Skeletal muscle satellite cell (primary cell): Measurements from ENCODE around the gene TAF10.

ENCODE experiments used
- H3K27me3 ChIP-seq: 2 replicates; pipeline ENCODE4 v1.7.0; 2013; ENCODE audit warnings: low read length; ENCODE audit not compliant: control insufficient read depth, insufficient read depth
- H3K36me3 ChIP-seq: 2 replicates; pipeline ENCODE4 v1.7.0; 2013; ENCODE audit warnings: mild to moderate bottlenecking, control low read depth, low read length; ENCODE audit not compliant: insufficient read depth
- H3K4me1 ChIP-seq: 2 replicates; pipeline ENCODE4 v1.7.0; 2013; ENCODE audit warnings: low read length; ENCODE audit not compliant: control insufficient read depth, insufficient read depth
- H3K4me2 ChIP-seq: 2 replicates; pipeline ENCODE4 v1.7.0; 2013; ENCODE audit warnings: mild to moderate bottlenecking, low read length
- H3K4me3 ChIP-seq: 2 replicates; pipeline ENCODE4 v1.7.0; 2013; ENCODE audit warnings: low read length
- H3K9ac ChIP-seq: 2 replicates; pipeline ENCODE4 v1.7.0; 2013; ENCODE audit warnings: mild to moderate bottlenecking, low read depth, low read length, moderate library complexity
- H3K9me3 ChIP-seq: replicated peaks from 2 replicates; pipeline ENCODE4 v1.7.0; 2013; ENCODE audit warnings: mild to moderate bottlenecking, control low read depth, low read length

Gene TAF10

DNA sequence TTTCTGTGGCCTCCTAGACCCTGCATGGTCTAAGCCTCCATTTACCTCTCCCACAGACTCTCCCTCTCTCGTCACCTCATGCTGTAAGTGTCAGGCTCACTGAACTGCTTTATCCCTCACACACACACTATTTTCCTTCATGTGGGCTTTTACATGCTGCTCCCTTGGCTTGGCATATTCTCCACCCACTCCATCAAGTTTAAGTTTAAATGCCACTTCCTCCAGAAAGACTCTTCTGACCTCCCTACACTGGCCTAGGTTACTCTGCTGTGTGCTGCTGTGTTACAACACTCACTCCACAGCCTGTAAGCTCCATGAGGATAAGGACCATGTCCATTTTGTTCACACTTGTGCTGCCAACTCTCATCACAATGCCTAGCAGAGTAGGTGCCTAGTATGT is 41.1 kb upstream of the TAF10 start:
- Histone ChIP-seq H3K4me2 (no peak overlapping the region), H3K9me3 (no peaks in the 10 kb centered on the region), H3K9ac (no peak overlapping the region), H3K4me1 (peaks cover 3% of the 10 kb centered on the region), H3K27me3 (peaks cover 90% of the 10 kb centered on the region), H3K4me3 (no peak overlapping the region), H3K36me3 (no peaks in the 10 kb centered on the region)

GRCh38 chr11:6652182-6652581 is 40.2 kb upstream of the TAF10 start:
- H3K27me3 ChIP-seq: peaks cover 88% of the 10 kb centered on the region

GRCh38 chr11:6650980-6651379 is 39.0 kb upstream of the TAF10 start:
- Histone ChIP-seq H3K4me1 (peaks cover 19% of the 10 kb centered on the region), H3K9me3 (no peaks in the 10 kb centered on the region), H3K4me2 (no peak overlapping the region), H3K4me3 (no peak overlapping the region), H3K9ac (no peak overlapping the region), H3K27me3 (peaks cover 76% of the 10 kb centered on the region), H3K36me3 (no peaks in the 10 kb centered on the region)

More at GRCh38 chr11:6652182-6652581, 40.2 kb upstream of the TAF10 start:
- no peak overlapping the region for H3K4me2 ChIP-seq
- H3K4me1 ChIP-seq: peaks cover 7% of the 10 kb centered on the region
- no peak overlapping the region for H3K9ac ChIP-seq
- no peak overlapping the region for H3K4me3 ChIP-seq
- H3K36me3 ChIP-seq: no peaks in the 10 kb centered on the region
- H3K9me3 ChIP-seq: no peaks in the 10 kb centered on the region

GRCh38 chr11:6650104-6650503 is 38.1 kb upstream of the TAF10 start:
- Histone ChIP-seq H3K27me3 (peaks cover 76% of the 10 kb centered on the region), H3K4me2 (no peak overlapping the region), H3K36me3 (no peaks in the 10 kb centered on the region), H3K4me1 (peaks cover 24% of the 10 kb centered on the region), H3K4me3 (no peak overlapping the region), H3K9me3 (no peaks in the 10 kb centered on the region), H3K9ac (no peak overlapping the region)

DNA sequence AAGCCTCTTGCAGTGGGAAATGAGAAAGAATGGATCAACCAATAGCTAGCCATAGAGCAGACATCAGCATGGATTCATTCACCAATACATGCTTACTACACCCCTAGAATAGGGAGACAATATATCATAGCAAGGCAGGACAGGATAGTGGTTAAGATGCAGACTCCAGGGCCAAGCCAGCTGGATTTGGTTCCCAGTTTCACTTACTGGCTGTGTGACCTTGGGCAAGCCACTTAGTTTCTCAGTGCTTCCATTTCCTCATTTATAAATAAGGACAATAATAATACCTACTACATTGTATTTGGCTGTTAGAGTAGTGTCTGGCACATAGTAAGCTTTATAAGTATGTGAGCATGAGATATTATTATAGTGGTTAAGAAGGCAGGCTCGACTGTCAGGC is 36.5 kb upstream of the TAF10 start:
- Histone ChIP-seq H3K27me3 (peaks cover 76% of the 10 kb centered on the region), H3K4me1 (peaks cover 20% of the 10 kb centered on the region), H3K9me3 (no peaks in the 10 kb centered on the region), H3K4me2 (no peak overlapping the region), H3K36me3 (no peaks in the 10 kb centered on the region), H3K9ac (no peak overlapping the region), H3K4me3 (no peak overlapping the region)

DNA sequence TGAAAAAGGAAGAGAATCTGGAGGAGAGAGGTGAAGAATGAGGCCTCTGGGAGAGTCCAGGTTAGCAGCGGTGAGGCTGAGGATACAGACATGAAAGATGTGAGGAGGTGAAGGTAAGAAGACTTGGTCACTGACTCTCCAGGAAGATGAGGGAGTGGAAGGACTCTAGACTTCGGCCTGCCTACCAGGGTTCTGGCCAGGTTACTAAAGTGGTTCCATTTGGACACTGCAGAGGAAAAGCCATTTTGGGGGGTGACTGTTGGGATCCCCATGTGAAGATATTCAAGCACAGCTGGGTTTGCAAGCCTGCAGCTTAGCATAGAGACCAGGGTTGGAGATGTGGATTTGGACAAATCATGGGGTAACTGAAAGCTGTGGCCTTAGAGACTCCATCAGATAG is 35.8 kb upstream of the TAF10 start:
- Histone ChIP-seq H3K9ac (no peak overlapping the region), H3K27me3 (peaks cover 76% of the 10 kb centered on the region), H3K36me3 (no peaks in the 10 kb centered on the region), H3K9me3 (no peaks in the 10 kb centered on the region), H3K4me2 (no peak overlapping the region), H3K4me3 (no peak overlapping the region), H3K4me1 (peaks cover 20% of the 10 kb centered on the region)

GRCh38 chr11:6646918-6647679 is 35.1 kb upstream of the TAF10 start:
- Histone ChIP-seq H3K4me1 (peaks cover 20% of the 10 kb centered on the region), H3K4me3 (no peak overlapping the region), H3K4me2 (no peak overlapping the region), H3K9ac (no peak overlapping the region), H3K27me3 (peaks cover 72% of the 10 kb centered on the region), H3K9me3 (no peaks in the 10 kb centered on the region), H3K36me3 (no peaks in the 10 kb centered on the region)

DNA sequence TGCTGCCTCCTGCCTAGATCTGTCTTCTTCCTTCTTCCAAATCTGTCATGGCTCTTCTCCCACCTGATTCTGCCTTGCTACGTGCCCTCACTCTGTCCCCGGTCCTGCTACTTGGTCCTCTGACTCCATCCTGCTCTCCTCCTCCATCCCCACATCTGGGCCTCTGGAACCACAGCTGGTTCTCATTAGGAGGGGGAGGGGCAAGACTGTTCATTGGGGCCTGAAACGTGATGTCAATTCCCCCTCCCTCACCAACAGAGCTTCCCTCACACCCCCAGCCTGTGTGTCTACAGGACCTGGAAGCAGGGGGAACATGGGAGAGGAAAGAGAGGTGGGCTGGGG is 34.5 kb upstream of the TAF10 start:
- H3K4me1 ChIP-seq: peaks cover 20% of the 10 kb centered on the region
- H3K9ac ChIP-seq: no peak overlapping the region
- H3K4me2 ChIP-seq: peak overlapping the region; percentile 21
- peaks cover 67% of the 10 kb centered on the region for H3K27me3 ChIP-seq
- H3K4me3 ChIP-seq: peak overlapping the region; percentile 1
- no peaks in the 10 kb centered on the region for H3K36me3 ChIP-seq
- no peaks in the 10 kb centered on the region for H3K9me3 ChIP-seq

DNA sequence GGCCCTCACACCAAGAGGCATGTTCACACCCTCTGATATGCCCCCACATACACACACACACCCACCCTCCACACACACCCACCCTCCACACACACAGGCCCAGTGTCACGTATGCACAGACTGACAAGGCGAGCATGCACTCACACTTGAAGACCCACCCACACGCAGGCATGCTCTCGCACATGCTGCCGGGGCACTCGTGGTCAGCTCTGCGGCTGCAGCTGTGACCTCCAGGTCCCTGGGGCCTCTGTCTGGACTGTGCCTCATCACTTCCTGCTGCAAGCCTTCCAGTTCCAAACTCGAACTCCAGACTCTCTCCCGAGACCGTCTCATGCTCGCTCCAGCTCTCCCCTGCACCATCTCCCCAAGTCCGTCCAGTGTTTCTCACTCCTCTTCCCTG is 34.1 kb upstream of the TAF10 start:
- no peaks in the 10 kb centered on the region for H3K9me3 ChIP-seq
- peaks cover 64% of the 10 kb centered on the region for H3K27me3 ChIP-seq
- H3K36me3 ChIP-seq: no peaks in the 10 kb centered on the region
- no peak overlapping the region for H3K9ac ChIP-seq
- H3K4me1 ChIP-seq: peaks cover 20% of the 10 kb centered on the region
- peak overlapping the region; percentile 21 for H3K4me2 ChIP-seq
- H3K4me3 ChIP-seq: peak overlapping the region; percentile 1

DNA sequence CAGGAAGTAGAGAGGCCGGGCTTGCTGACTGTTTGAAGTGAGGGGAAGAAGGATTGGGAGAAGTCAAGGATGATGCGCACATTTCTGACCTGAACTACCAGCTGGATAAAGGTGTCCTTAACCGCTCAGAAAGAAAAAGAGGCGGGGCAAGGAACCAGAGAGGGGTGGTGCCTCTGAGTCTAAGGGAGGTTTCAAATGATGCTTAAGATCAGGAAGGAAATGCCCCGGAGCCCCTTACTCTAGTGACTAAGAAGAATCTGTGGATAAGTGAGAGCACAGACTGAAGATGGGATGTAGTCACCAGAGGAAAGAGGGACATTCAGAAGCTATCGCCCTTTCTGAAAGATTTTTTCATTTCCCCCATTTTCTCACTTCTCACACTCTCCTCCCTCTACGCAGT is 30.9 kb upstream of the TAF10 start:
- Histone ChIP-seq H3K4me1 (peaks cover 26% of the 10 kb centered on the region), H3K4me2 (no peak overlapping the region), H3K36me3 (no peaks in the 10 kb centered on the region), H3K9me3 (no peaks in the 10 kb centered on the region), H3K9ac (no peak overlapping the region), H3K4me3 (no peak overlapping the region), H3K27me3 (peaks cover 34% of the 10 kb centered on the region)

DNA sequence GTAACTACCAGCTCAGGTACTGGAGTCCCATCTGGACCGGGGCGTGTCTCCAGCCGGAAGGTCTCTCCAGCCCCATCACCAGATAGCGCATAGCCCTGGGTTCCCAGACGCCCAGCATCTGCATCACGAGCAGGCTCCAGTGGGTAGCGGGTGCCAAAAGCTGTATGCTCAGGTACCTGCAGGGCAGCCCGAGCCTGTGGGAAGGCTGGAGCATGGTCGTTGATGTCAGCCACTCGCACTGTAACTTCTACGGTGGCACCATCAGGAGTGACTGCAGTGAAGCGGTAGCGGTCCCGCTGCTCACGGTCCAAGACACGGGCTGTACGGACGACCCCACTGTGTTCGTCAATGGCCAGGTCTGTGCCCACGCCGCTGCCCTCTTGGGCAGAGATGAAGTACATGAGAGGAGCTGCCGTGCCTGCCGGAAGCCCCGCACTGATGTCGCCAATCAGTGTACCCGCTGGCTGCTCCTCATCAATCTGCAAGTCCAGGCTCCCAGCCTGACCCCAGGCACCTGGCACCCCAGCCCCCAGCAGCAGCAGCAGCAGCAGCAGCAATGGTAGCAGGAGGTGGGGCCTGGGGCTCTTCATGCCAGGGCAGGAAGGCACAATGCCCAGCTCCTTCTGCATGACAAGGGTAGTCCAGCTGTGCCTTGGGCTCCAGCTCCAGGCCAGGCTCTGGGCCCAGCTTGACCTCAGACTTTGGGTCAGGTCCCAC is 29.1 kb upstream of the TAF10 start:
- Histone ChIP-seq H3K36me3 (no peaks in the 10 kb centered on the region), H3K4me3 (no peak overlapping the region), H3K27me3 (peaks cover 29% of the 10 kb centered on the region), H3K4me1 (peaks cover 19% of the 10 kb centered on the region), H3K4me2 (no peak overlapping the region), H3K9ac (no peak overlapping the region), H3K9me3 (no peaks in the 10 kb centered on the region)
